Prostate gland (tissue), 2 donors: ENCODE measurements around the gene ZNF211.

Experiments used
- CTCF ChIP-seq, 4 experiments: fragments of 200-600 bp in 2 of 4; fragments of 450-650 bp in 2 of 4; sonication (generic) in 2 of 4; IDR thresholded peaks; 1 replicate in 3 of 4; 2 replicates in 1 of 4; pipeline ENCODE4 v1.5.1; 2016 to 2019; ENCODE audit warnings: antibody characterized with exemption in 4 of 4, mild to moderate bottlenecking in 2 of 4, moderate library complexity in 2 of 4
- POLR2A ChIP-seq: fragments of 450-650 bp; IDR thresholded peaks from one replicate; pipeline ENCODE4 v1.6.1; 2016; ENCODE audit warnings: antibody characterized with exemption, mild to moderate bottlenecking
- POLR2AphosphoS5 ChIP-seq: sonication (generic); formaldehyde crosslinking; IDR thresholded peaks from one replicate; pipeline ENCODE4 v1.6.1; 2017; ENCODE audit warnings: antibody characterized with exemption

- TF ChIP-seq POLR2A: no peak
- TF ChIP-seq CTCF (IDR thresholded peaks at IDR 0.05): no peak
- no peak for TF ChIP-seq POLR2AphosphoS5
Measured at GRCh38 chr19:57633832-57634131, 814 bp downstream of the ZNF211 start.
